Suppressor macrophage (primary cell): ENCODE results near the gene HOXA6.

Experiments
- DNase-seq, 4 experiments: peaks; one replicate each; pipeline ENCODE4 v3.0.0-alpha.2; 2020 to 2022

The HOXA6 gene

DNA sequence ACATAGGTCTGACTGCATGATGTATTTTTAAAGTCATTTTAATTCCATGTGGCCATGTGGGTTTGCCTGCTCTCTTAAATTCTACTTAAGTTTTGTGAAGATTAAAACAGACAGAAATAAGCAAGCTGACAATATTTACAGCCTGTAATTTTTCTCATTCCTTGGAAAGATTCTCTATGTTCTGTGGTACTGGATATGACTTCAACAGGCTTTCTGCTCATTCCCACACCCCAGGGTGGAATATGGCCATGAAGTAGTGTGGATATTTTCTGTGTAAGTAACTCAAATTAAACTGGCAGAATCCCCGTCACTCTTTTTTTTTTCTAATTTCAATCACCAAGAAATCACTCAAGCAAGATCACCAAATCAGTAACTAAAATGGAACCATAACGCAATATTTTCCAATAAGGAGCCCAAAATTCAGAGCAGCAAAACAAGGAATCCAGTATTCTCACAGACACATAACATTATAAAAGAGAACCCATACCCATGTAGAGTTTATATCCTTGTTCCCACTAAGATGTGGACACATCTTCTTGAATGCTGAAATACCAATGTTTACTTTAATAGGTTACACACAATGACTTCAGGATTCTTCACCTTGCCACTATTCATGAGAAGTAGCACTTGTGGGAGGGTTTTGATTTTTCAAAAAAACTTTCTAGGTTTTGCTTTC lies 9.8 kb downstream of the HOXA6 start:
- no peak for DNase-seq

DNA sequence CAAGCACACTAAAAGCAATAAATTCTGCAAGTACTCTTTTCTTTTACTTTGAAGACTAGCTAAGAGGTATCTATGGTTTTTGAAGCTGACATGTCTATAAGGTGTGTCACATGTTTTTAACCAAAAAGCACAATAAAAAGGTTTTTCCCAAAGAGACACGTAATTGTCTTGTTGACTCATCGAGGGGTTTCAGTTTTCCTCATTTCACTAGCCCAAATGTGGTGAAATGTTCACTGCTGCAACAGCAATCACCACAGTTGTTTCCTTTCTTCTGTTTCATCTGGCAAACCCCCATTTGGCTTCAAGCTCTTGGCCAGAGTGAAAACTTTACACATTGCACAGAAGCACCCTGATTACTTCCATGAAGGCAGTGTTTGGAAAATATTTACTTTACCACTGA lies 13.2 kb downstream of the HOXA6 start:
- DNase-seq: peak; percentile 50 to 79 (median 64)

GRCh38 chr7:27133409-27134231 lies 14.0 kb downstream of the HOXA6 start:
- peak; percentile 49 to 66 (median 57) for DNase-seq

- DNase-seq: no peak
Observed at GRCh38 chr7:27132978-27133377, 14.6 kb downstream of the HOXA6 start.

DNA sequence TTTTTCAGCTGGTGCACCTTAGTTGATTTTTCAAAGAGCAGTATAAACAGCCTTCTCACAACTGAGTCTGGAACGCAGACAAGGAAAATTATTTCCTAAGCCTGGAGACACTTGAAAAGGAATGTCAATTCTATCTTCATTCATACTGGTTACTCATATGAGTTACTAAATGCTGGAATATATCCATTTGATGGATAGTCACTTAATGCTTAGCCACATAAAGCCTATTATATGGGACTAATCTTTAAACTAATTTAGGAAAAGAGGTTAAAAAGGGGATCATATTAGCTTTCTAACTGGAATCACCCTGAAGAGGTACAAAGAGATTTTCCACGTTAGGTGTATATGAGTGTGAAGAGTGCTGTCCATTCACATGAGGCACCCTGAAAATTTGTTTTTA lies 15.4 kb downstream of the HOXA6 start:
- DNase-seq: no peak

GRCh38 chr7:27131390-27131819 lies 16.2 kb downstream of the HOXA6 start:
- no peak for DNase-seq

DNA sequence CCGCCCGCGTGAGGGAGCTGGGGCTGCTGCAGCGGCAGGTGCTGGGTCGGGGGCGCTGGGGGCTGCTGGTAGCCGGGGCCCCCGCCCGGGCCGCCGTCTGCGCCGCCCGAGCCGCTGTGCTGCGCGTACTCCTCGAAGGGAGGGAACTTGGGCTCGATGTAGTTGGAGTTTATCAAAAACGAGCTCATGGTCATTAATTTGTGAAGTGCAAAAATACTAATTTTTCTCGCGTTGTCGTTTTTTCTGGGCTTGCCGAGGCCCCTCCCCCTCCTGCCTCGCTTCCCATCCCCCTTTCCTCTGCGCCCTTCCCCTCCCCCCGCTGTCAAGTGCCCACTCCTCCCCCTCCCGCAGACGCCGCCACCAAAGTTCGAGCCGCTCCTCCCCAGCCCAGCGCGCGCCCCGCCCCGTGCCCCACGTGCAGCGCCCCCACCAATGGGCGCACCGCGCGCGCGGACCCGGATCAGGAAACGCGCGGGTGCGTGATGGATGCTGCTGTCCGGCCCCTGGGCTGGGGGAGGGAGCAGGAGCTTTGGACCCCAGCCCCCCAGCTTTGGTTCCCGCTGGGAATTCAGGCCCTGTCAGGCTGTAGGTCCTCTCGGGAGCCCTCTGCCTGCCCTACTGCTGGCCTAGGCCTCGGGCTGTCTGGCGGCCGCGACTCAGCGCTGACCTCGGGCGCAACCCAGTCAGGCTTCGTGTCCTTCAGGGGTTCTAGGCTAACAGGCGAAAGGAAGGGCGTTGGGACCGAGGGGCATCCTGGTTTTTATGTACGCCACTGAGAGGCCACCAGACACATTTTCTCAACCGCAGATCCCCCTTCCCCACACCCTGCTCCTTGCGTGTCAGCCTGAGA lies 16.8 kb downstream of the HOXA6 start, which contains the start of gene HOXA4:
TSS of gene HOXA4 (minus strand) at position 218 of the 850 bp plus-strand sequence. CDS start at position 194, 24 bp downstream.
- DNase-seq: peak; percentile 83 to 94 (median 87)

DNA sequence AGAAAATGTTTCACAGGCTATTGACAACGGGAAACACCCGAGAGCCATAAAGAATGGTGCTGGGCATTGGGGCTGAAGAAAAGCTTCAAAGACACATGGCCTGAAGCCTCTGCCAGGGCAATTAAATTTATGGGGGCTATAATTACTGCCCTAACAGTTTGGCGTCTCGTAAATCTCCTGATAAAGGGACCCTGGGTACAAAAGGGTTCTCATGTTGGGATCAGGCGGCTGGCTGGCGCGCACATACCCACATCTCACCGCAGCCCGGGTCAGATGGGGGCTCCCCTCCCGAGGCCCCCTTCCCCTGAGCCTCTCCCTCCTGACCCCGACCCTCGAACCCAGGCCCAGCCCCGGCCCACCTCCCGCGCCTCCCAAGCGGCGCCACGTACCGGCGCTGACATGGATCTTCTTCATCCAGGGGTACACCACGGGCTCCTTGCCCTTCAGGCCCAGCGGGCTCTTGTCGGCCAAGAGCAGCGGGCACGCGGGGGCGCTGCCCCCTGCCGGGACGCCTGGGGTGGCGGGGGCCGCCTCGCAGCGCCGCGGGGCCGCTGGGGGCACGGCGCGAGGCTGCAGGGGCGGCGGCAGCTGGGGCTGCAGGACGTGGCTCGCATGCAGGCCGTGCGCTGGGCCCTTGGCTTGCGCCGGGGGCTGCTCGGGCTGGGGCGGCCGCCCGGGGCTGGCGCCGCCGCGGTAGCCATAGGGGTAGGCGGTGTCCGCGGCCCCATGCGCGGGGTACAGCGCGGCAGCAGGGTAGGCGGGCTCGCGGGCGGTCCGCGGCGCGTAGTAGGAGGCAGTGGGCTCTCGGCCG lies 17.6 kb downstream of the HOXA6 start:
- DNase-seq: peak in 2 of 4 experiments; percentile 17 to 53

- DNase-seq: no peak
Observed at GRCh38 chr7:27128776-27129728, 18.5 kb downstream of the HOXA6 start.

DNA sequence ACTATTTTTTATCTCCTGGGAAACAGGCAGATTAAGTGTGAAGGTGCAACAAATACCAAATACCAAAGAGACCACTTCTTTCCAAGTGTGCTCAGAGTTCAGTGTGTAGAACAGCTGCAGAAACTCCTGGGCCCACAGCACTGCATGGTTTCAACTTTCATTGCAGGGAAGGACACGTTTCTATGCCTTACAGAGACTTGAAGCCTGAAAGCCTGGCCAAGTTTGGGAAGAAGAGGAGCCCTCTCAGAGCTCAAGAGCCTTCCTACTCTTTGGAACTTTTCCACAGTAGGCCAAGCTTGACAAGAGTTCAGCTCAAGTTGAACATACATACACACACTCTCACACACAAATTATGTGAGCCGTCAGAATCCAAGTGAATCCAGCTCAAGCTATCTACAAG lies 19.5 kb downstream of the HOXA6 start:
- no peak for DNase-seq

GRCh38 chr7:27126596-27127327 lies 20.8 kb downstream of the HOXA6 start:
- DNase-seq: no peak

DNA sequence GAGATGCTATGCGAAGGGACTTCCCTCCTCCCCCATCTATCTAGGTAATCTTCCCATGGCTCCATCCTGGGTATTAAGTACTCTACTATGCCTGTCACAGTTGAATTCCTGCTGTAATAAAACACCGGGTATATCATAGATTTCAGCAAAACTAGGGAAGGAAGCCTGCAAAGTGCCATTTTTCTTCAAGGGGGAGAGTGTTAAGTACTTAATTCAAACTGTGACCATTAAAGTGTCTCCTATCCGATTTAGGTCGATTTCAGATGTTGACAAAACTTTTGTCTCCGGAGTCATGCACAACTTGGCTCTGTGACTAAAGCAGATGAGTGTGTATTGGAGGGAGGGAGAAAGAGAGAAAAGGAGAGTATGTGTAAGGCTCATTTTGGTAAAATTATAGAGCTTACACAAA lies 21.6 kb downstream of the HOXA6 start:
- DNase-seq: no peak

DNA sequence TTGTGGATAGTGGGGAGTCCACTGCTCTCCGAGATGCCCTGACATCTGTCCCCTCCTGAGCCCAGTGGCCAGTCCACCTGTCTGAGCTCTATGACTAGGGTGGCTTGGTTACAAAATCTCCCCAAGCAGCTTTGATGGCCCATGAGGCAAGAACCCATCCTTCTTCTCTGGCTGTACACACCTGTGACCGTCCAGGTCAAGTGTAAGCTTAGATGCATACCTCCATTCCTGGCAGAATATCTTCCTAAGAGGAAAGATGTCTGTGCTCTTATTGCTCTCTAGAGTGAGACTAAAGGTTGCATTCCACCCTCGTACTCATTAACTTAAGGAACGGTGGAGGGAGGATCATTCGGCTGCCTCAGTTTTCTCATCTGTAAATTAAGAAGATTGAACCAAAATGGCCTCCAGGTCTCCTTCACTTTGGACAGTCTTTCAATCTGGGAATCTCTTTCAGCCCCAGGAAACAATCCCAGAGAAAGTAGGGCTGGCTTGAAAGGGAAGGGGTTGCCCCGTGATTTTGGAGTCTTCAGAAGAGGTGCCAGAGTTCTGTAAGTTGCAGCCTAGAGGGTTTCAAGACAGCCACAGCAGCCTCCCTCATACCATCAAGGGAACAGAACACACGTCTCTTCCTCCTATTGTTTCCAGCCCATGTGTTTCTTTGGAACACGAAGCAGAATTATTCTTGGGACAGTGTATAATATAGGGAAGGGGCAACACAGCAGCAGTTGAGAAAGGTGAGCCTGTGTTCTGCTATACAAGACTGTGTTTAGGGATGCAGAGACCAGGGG lies 22.5 kb downstream of the HOXA6 start:
- DNase-seq: no peak

GRCh38 chr7:27124096-27124901 lies 23.3 kb downstream of the HOXA6 start:
- DNase-seq: no peak

DNA sequence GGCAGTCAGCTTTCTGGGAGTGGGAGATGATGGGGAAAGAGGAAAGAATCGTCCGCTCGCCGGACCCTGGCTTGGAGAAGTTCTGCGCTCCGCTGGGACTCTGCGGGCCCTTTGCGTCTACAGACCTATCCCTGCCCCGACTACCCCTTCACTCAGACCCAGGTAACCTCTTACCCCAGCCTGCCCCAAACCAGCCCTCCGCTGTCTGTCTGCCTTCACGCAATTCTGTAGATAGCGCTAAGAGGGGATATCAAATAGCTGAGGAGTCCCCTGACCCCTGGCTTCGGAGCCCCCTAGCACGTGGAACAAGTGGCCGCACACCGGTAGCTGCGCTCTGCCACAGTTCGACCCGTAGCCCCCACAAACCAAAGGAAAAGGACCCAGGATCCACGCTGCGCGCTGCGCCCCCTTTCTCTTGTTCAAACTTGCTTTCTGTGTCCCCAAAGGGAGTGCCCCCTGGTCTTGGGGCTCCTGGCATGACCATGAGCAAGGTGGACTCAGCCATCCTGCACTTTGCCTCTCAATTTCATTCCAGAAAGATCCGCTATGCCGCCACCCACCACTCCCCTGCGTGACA lies 24.0 kb downstream of the HOXA6 start:
- no peak for DNase-seq

DNA sequence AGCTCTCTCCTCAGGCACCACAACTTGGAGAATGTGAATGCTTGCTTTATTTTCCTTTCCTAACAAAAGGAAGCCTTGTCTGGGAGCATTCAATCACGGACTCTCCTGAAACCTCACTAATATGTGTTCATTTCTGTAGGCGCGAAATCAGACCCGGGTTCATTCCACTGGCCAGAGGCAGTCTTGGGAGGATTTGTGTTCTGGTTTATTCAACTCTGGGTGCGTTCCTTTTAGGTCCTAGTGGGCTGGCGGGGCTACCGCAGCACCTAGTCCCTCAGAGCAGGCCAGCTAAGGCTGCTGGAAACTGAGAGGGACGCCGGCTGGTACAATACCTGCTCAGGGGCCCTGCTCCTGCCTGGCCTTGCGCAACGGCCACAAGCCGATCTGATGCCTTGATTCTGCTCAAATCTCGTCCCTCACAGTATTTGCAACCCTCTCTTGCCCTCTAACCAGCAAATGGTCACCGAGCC lies 24.5 kb downstream of the HOXA6 start:
- DNase-seq: no peak

DNA sequence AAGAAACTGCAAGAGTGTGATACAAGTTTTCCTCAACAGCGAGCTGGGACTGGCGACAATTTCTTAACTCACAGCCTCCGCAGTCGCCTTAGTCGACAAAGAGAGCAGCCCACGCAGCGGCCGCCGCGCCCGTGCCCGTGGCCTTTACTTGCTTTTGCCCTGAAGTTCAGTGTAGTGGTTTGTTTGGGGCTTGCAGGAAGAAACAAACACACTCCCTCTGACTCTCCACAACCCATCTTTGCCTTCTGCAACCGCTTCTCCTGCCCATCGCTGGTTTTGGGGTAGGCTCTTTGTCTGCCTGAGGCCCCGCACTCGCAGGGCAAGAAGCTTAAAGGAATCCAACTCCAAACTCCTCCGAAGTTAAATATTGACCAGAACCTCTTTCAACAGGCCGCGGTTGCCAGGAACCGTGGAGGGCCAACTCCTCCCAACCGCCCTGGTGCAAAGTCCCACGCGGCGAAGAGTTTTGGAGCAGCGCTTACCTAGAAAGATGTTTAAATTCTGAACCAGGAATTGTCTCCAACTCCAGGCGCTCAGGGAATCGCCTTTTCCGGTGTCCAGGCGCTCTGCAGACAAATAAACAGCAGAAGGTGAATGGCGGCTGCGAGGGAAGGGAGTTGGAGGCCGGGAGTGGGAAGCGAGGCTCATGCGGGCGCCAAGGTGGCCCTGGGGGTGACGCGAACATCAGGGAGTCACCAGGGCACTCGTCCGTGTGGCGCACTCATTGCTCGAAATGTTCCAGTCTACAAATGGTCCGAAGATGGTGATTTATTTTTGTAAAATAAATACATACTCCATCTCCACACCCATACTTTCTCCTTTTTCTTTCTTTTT lies 25.3 kb downstream of the HOXA6 start:
- no peak for DNase-seq
